Sigmoid colon (tissue), 7 donors: ENCODE results near the gene FAM13A. TPM values are rescaled to one million over a fixed set of nuclear protein-coding genes. Genes with fewer than 3 reads are reported as not detected.
A peak's percentile ranks its signal among the peaks of the same experiment; 100 is the strongest.

ENCODE experiments used
- DNase-seq: peaks from one replicate; pipeline ENCODE4 v3.0.0-alpha.2; 2019
- H3K27ac ChIP-seq, 4 donors: fragments of 200-600 bp; sonication (generic); one replicate each; pipeline ENCODE4 v1.5.1; 2016 to 2019; ENCODE audit warnings: mild to moderate bottlenecking in 1 of 4
- H3K27me3 ChIP-seq, 3 donors: fragments of 200-600 bp; sonication (generic); one replicate each; pipeline ENCODE4 v1.5.1; 2019; ENCODE audit warnings: mild to moderate bottlenecking in 1 of 3
- H3K36me3 ChIP-seq, 4 donors: fragments of 200-600 bp; sonication (generic); one replicate each; pipeline ENCODE4 v1.5.1; 2016 to 2019
- H3K4me1 ChIP-seq, 4 donors: fragments of 200-600 bp; sonication (generic); one replicate each; pipeline ENCODE4 v1.5.1; 2017 to 2019
- H3K4me3 ChIP-seq, 4 donors: fragments of 200-600 bp; sonication (generic); one replicate each; pipeline ENCODE4 v1.5.1; 2017 to 2019; ENCODE audit warnings: mild to moderate bottlenecking in 2 of 4, moderate library complexity in 1 of 4
- H3K9me3 ChIP-seq, 4 donors: fragments of 200-600 bp in 3 of 4; sonication (generic) in 3 of 4; one replicate each; pipeline versions ENCODE4 v1.5.1 to v1.6.1; 2013 to 2019
- EP300 ChIP-seq, 4 donors: sonication (generic); formaldehyde crosslinking; IDR thresholded peaks; one replicate each; pipeline ENCODE4 v1.6.1; 2017; ENCODE audit warnings: antibody characterized with exemption in 4 of 4
- POLR2A ChIP-seq, 2 donors: fragments of 450-650 bp; IDR thresholded peaks; one replicate each; pipeline ENCODE4 v1.6.1; 2016; ENCODE audit warnings: antibody characterized with exemption in 2 of 2, mild to moderate bottlenecking in 2 of 2, moderate library complexity in 2 of 2
- POLR2AphosphoS5 ChIP-seq, 4 donors: sonication (generic); formaldehyde crosslinking; IDR thresholded peaks; one replicate each; pipeline ENCODE4 v1.6.1; 2017; ENCODE audit warnings: antibody characterized with exemption in 4 of 4
- WGBS, 2 donors: extraction: QIAGEN DNeasy Blood & Tissue Kit; methylation state at CpG; one replicate each; pipeline ENCODE4 v1.1.7; 2013; 5-methylcytosine and 5-hydroxymethylcytosine counted together
- intact Hi-C: fragments of 100-400 bp; cut with DNase I; formaldehyde crosslinking; loops from one replicate; pipeline ENCODE4 v1.15.1; 2023
- polyA plus RNA-seq, 3 donors: library from polyadenylated mRNA; stranded (reverse); fragments of 200-250 nt; gene quantifications; one replicate each; pipeline ENCODE4 v1.2.3, GENCODE V29; 2013
- total RNA-seq, 4 donors: library from RNA; depleted of rRNA; stranded (reverse); fragments of >200 nt; gene quantifications; one replicate each; pipeline ENCODE4 v1.1.0, GENCODE V29; 2016
- TF ChIP-seq, protein P1 (sequence below), 4 experiments: fragments of 450-650 bp in 3 of 4; fragments of 200-600 bp in 1 of 4; IDR thresholded peaks; one replicate each; pipeline ENCODE4 v1.5.1; 2016 to 2019; ENCODE audit warnings: antibody characterized with exemption in 4 of 4, mild to moderate bottlenecking in 3 of 4, moderate library complexity in 2 of 4
- donor health status: healthy with polysubstance abuse.
- donor health status: Bipolar disorder and iron deficiency.
- donor health status: healthy.

The FAM13A gene
- total and polyA plus RNA-seq, 7 donors: 9.9 to 49.7 (median 41.1) TPM

DNA sequence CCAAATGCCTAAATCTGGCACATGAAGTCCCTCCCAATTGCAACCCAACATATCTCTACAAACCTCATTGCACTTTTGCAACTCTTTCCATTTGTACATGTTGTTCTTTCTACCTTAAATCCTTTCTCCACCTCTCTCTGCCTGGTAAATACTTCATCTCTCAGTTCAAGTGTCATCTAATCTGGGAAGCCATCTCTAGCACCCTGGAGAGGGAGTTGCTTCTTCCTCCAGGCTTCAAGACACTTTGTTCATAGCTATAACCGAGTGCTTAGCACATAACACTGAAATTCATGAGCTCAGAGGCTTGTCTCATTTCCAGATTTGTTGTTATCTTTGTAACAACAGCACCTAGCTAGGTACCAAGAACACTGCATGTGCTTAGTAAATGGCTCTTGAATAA lies 244.6 kb downstream of the FAM13A start:
- TF ChIP-seq, protein P1, sequence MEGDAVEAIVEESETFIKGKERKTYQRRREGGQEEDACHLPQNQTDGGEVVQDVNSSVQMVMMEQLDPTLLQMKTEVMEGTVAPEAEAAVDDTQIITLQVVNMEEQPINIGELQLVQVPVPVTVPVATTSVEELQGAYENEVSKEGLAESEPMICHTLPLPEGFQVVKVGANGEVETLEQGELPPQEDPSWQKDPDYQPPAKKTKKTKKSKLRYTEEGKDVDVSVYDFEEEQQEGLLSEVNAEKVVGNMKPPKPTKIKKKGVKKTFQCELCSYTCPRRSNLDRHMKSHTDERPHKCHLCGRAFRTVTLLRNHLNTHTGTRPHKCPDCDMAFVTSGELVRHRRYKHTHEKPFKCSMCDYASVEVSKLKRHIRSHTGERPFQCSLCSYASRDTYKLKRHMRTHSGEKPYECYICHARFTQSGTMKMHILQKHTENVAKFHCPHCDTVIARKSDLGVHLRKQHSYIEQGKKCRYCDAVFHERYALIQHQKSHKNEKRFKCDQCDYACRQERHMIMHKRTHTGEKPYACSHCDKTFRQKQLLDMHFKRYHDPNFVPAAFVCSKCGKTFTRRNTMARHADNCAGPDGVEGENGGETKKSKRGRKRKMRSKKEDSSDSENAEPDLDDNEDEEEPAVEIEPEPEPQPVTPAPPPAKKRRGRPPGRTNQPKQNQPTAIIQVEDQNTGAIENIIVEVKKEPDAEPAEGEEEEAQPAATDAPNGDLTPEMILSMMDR (IDR thresholded peaks at IDR 0.05): no peak
- no peak for TF ChIP-seq POLR2AphosphoS5 (IDR thresholded peaks at IDR 0.05)
- TF ChIP-seq POLR2A (IDR thresholded peaks at IDR 0.05): no peak
- no peak for TF ChIP-seq EP300 (IDR thresholded peaks at IDR 0.05)
- no peaks in the 10 kb centered on the region for H3K9me3 ChIP-seq
- intact Hi-C loops: no loop called here
- H3K27me3 ChIP-seq: no peaks in the 10 kb centered on the region
- DNase-seq: no peak
- no peak overlapping the region for H3K27ac ChIP-seq
- H3K4me3 ChIP-seq: no peak overlapping the region
- WGBS, 2 donors: 85 to 91% methylated on average over 1 of the region's 1 CpG
- no peaks in the 10 kb centered on the region for H3K36me3 ChIP-seq
- H3K4me1 ChIP-seq: peaks cover 0 to 56% (median 25%) of the 10 kb centered on the region in 4 donors

DNA sequence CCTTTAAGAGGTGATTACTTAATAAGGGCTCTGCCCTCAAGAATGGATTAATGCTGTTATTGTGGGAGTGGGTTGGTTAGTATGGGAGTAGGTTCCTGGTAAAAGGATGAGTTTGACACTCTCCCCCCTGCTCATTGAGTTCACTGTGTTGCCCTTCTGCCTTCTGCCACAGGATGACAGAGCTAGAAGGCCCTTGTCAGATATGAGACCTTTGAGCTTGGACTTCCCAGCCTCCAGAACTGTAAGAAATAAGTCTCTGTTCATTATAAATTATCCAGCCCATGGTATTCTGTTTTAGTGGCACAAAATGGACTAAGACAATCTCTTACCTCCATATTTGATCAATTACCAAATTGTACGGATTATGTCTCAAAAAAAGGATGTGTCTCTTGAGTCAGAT lies 245.1 kb downstream of the FAM13A start:
- Histone ChIP-seq H3K27me3 (no peaks in the 10 kb centered on the region), H3K9me3 (no peaks in the 10 kb centered on the region), H3K36me3 (no peaks in the 10 kb centered on the region), H3K4me3 (no peak overlapping the region), H3K27ac (no peak overlapping the region), H3K4me1 (peaks cover 0 to 61% (median 25%) of the 10 kb centered on the region in 4 donors)
- WGBS, 2 donors: 95 to 98% methylated on average over 1 of the region's 1 CpG
- intact Hi-C loops: no loop called here
- TF ChIP-seq POLR2A (IDR thresholded peaks at IDR 0.05): no peak
- no peak for DNase-seq

DNA sequence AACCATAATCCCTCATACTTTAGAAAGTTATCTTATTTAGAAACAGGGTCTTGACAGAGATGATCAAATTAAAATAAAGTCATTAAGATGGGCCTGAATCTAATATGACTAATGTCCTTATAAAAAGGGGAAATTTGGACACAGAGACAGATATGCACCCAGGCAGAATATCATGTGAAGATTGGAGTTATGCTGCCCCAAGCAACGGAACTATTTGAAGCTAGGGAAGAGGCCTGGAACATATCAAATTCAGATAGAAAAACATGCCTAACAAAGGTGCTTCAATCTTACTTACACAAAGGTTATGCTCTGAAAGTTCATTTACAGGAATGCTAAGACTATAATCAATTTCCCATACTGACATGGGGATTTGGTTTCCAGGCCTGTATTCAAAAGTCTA lies 246.7 kb downstream of the FAM13A start:
- H3K4me1 ChIP-seq: peaks cover 0 to 63% (median 25%) of the 10 kb centered on the region in 4 donors
- TF ChIP-seq POLR2AphosphoS5 (IDR thresholded peaks at IDR 0.05) (no peak), POLR2A (IDR thresholded peaks at IDR 0.05) (no peak), EP300 (IDR thresholded peaks at IDR 0.05) (no peak)
- TF ChIP-seq, protein P1 (IDR thresholded peaks at IDR 0.05): no peak
- no peak overlapping the region for H3K4me3 ChIP-seq
- WGBS, 2 donors: 80 to 94% methylated on average over 1 of the region's 1 CpG
- H3K36me3 ChIP-seq: no peaks in the 10 kb centered on the region
- peak overlapping the region in 2 of 4 donors; percentile 33 to 35 for H3K27ac ChIP-seq
- no peak for DNase-seq
- H3K27me3 ChIP-seq: no peaks in the 10 kb centered on the region
- intact Hi-C loops: no loop called here
- H3K9me3 ChIP-seq: no peaks in the 10 kb centered on the region

DNA sequence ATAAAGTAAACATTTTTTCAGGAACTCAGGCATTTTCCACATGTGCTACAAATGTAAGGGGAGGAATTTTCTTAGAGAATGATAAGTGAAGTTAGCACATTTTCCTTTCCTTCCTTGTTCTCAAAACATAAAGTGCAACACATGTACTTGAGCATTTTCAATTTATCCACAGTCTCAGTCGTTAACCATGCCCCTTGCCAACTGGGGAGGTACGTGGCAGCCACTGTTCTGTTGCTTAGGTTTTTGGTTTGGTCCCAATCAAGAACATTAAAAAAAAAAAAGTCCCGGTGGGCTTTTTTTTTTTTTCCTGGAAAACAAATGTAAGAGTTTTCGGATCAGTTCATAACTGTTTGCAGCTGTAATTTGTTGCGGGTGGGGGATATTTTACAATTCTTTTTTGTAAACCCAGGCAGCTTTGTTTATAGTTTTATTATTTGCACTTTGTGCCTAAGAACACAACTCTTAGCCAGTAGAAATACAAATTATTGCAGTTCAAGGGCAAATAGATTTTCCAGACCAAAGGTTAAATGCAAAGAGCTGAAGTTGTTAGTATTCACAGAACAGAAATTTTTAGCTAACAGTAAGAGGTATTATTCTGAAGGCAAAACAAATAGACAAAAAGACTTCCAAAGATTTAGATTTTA lies 247.3 kb downstream of the FAM13A start:
- TF ChIP-seq, protein P1 (IDR thresholded peaks at IDR 0.05): no peak
- TF ChIP-seq EP300 (IDR thresholded peaks at IDR 0.05) (no peak), POLR2AphosphoS5 (IDR thresholded peaks at IDR 0.05) (no peak), POLR2A (IDR thresholded peaks at IDR 0.05) (no peak)
- Histone ChIP-seq H3K9me3 (no peaks in the 10 kb centered on the region), H3K27me3 (no peaks in the 10 kb centered on the region), H3K36me3 (no peaks in the 10 kb centered on the region), H3K4me3 (peak overlapping the region in 1 of 4 donors; percentile 14), H3K27ac (peak overlapping the region in 2 of 4 donors; percentile 33 to 35), H3K4me1 (peaks cover 0 to 63% (median 26%) of the 10 kb centered on the region in 4 donors)
- 13 to 50% methylated on average over 5 of the region's 5 CpGs for WGBS, 2 donors
- no peak for DNase-seq
- intact Hi-C loops: no loop called here

DNA sequence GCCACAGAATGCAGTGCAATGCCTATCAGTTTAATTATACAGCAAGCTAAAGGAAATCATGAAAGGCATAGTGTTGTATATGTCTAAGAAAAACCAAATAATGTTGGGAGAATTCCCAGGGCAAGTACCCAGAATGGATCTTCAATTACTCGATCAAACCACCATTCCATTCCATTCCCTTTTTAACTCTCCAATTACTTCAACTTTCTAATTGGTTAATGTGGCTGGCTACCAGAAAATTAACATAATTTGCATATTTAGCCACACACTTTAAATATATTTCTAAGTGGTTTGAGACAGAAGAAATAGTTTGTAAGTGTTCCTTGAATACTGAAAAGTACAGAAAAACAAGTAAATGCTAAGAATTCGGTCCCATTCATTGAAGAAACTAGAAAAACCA lies 247.9 kb downstream of the FAM13A start:
- H3K9me3 ChIP-seq: no peaks in the 10 kb centered on the region
- peak overlapping the region in 2 of 4 donors; percentile 33 to 35 for H3K27ac ChIP-seq
- H3K4me3 ChIP-seq: peak overlapping the region in 1 of 4 donors; percentile 14
- H3K4me1 ChIP-seq: peaks cover 0 to 63% (median 27%) of the 10 kb centered on the region in 4 donors
- H3K36me3 ChIP-seq: no peaks in the 10 kb centered on the region
- intact Hi-C loops: no loop called here
- H3K27me3 ChIP-seq: no peaks in the 10 kb centered on the region
- TF ChIP-seq POLR2AphosphoS5 (IDR thresholded peaks at IDR 0.05) (no peak), EP300 (IDR thresholded peaks at IDR 0.05) (no peak), POLR2A (IDR thresholded peaks at IDR 0.05) (no peak)
- TF ChIP-seq, protein P1 (IDR thresholded peaks at IDR 0.05): no peak
- WGBS, 2 donors: 80 to 81% methylated on average over 2 of the region's 2 CpGs
- no peak for DNase-seq
